NCI-H2227 (cell line): Measurements from ENCODE around the gene RNPEPL1.

Experiments used
- DNase-seq: peaks from one replicate; lab custom pipeline; 2025; ENCODE audit not compliant: unreplicated experiment; lab: John Stamatoyannopoulos, UW

Gene RNPEPL1

DNA sequence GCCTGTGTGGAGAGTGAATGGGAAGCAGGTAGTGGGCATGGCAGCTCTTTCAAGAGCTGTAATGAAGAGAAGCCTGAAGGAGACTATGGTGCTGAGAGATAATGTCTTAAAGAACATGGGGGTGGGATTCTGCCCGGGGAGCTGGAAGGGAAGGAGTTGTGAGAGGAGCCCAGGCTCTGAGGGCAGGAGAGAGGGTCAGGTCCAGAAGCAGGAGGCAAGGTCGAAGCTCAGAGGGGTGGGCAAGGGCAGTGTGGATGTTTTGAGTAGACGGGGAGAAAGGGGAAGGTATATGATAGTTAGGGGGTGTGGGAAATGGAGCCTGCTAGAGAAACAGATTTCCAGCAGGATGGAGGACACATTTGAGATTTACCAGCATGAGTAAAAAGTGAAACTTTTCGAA lies 20.4 kb downstream of the RNPEPL1 start:
- no peak for DNase-seq

DNA sequence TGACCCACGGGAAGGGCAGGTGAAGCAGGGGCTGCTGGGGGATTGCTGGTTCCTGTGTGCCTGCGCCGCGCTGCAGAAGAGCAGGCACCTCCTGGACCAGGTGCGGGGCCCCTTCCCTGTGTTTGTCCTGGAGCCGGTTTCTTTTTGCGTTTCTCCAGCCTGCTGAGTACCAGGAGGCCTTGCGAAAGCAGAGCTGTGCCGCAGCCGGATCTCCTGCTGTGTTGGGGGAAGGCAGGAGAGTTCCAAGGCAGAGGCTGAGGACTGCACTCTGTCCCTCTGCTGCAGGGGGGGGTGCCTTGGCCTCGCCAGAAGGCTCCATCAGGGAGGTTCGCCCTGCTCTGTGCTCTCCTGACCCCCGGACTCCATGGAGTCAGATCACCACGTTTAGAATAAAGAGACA lies 21.1 kb downstream of the RNPEPL1 start:
- no peak for DNase-seq

DNA sequence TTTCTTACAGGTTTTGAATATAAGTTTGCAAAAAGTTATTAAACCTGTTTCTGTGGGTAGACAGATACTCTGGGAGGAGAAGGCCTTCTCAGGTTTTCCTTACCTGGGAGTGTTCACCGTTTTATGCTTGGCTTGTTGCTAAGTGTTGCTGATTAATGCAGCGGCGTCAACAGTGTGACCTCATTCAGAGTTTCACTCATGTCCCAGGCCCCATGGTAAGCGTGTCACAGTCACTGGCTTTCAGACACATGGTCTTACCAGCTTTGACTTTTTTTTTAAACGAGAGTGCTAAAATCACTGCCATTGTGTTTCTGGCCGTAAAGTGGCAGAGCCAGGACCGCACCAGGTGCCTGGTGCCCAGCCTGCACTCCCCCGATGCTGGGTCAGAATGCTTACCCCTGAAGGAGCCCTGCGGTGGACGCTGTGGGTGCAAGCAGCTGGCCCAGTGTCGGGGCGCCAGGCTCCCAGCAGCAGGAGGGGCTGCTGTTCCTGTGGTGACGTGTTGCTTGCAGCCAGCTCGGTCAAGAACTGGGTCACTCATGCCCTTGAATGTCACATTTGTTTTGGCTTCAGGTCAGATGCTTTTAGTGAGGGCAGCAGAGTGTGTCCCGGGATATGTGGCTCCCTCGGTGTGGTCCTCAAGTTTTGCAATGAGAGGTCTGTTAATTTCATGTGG lies 21.7 kb downstream of the RNPEPL1 start:
- DNase-seq: no peak

DNA sequence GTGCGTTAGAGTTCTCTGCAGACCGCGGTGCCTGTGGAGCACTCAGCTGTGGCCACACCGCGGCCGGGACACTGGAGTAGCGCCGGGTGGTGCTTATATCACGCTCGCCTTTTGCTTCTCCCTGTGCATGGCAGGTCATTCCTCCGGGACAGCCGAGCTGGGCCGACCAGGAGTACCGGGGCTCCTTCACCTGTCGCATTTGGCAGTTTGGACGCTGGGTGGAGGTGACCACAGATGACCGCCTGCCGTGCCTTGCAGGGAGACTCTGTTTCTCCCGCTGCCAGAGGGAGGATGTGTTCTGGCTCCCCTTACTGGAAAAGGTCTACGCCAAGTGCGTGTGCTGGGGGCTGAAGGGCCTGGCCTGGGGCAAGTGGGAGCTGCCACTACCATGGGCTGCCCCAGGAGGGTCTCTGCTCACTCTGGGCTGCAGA lies 22.4 kb downstream of the RNPEPL1 start:
- DNase-seq: no peak

DNA sequence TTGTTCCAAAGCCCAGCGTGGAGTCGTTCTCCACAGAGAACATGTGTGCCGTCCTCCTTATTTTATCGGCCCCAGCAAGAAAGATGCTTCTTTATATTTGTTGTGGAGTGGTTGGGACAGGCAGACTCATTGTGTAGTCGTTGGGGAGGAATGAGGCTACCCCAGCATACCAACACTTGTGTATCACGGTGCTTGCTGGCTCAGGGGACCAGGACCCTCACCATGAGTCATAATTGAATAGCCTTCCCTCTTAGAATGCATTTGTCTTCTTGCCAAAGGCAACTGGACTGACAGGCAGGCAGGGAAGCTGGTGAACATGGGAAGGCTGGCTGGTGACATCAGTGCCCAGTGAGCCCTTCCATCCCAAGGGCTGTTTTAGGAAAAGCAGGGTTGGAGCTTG lies 22.9 kb downstream of the RNPEPL1 start:
- no peak for DNase-seq

DNA sequence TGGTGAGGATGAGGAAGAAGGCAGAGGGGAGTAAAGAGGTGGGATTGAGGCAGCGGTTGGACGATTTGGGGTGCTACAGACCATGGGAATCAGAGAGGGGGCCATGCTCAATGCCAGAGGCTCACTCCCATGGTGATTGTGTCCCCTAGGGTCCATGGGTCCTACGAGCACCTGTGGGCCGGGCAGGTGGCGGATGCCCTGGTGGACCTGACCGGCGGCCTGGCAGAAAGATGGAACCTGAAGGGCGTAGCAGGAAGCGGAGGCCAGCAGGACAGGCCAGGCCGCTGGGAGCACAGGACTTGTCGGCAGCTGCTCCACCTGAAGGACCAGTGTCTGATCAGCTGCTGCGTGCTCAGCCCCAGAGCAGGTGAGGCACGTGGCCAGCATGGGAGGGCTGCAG lies 23.5 kb downstream of the RNPEPL1 start:
- no peak for DNase-seq

DNA sequence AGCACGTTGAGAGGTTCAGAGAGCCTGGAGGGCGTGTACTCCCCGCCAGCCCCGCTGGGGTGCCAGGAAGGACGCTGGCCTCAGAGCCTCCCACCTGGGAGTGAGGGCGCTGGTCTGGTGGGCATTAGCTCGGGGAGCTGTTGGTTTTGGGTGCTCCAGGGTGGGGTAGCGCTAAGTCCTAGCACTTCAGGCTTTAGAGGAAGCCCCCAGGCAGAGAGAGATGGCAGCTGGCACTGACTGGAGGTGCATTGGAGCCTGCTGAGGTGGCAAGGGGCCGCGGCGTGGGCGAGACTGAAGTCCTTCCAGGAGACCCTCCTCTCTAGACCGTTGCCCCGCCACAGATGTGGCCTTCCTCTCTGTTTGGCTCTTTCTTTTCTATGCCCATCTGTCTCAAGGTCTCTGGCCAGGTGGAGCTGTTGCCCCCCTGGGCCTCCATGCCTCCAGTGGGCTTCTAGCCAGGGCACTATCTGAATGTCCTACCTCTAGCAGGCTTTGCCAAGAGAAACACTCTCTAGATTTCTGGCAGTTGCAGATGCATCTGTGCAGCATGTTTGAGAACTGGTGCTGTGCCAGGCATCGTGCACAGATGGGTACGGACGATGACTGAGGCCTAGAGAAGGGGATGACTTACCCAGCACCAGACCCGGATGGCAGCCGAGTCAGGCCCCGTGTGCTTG lies 24.9 kb downstream of the RNPEPL1 start:
- DNase-seq: no peak

DNA sequence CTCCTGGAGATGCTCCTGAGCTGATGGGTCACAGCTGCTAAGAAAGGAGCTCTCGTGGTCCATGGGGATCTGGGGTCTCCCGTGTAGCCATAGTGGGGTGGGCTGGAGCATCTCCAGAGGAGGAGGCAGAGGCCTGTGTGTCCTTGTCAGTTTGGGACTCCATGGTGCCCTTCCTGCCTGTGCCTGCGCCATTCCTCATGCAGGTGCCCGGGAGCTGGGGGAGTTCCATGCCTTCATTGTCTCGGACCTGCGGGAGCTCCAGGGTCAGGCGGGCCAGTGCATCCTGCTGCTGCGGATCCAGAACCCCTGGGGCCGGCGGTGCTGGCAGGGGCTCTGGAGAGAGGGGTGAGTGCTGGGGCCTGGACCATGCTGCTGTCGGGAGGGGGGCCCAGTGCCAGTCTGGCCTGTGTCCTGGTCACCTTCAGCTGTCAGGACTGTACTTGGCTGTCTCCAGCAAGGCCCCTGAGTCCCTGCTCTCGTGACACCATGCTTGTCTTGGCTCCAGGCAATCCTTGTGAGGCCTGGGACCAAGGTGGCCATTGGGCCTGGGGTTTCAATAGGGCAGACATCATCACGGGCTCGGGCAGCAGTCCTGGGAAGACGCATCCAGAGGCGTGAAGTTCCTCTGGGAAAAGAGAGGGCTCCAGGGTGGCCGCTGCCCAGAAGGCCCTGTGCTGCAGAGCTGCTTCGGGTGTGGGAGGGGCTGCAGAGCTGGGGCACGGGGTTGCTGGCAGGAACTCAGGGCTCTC lies 25.6 kb downstream of the RNPEPL1 start:
- no peak for DNase-seq

DNA sequence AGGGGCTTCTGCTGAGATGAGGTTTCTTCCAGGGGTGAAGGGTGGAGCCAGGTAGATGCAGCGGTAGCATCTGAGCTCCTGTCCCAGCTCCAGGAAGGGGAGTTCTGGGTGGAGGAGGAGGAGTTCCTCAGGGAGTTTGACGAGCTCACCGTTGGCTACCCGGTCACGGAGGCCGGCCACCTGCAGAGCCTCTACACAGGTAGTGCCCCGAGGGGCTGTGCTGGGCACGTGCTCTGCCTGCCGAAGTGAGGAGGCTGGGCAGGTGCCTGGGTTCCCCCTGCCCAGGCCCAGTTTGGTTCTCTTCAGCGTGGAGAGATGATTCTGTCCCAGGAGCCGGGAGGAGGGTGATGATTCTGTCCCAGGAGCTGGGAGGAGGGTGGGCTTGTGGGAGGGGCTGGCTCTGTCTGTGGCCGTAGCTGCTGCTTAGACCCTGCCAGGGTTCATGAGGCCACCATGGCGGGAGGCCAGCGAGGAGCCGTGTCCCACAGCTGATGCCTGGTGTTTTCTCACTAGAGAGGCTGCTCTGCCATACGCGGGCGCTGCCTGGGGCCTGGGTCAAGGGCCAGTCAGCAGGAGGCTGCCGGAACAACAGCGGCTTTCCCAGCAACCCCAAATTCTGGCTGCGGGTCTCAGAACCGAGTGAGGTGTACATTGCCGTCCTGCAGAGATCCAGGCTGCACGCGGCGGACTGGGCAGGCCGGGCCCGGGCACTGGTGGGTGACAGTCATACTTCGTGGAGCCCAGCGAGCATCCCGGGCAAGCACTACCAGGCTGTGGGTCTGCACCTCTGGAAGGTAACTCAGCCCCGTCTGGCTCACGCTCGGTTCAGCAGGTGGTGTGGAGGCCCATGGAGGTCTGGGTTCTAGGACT lies 26.5 kb downstream of the RNPEPL1 start:
- no peak for DNase-seq

DNA sequence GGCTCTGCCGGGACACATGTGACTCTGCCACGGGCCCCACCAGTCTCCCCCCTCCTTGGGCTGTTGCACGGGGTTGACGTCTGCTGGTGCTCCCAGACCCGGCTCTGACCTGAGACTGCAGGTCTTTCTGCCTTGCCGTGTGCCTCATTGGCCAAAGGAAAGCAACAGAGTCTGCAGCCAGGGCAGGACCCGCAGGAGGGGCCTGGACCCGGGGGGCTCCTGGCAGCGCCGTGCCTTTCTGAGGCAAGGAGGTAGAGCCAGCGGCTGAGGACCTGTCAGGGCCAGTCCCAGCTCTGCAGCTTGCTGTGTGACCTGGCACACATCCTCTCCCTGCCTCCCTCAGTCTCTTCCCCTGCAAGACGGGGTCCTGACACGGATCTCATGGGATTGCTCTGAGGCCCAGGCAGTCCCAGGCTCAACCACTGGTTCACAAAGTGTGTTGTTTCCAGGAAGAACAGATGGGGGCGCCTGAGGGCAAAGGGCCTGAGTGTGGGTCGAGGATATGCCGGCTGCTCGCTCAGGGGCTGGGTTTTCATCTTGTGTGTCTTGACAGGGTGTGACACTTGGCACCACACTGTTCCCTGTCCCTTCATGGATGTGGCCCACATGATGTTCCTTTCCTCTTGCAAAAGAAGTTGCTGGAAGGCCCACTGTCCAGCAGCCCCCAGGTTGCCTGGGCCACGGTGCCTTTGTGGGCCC lies 27.2 kb downstream of the RNPEPL1 start:
- DNase-seq: peak; percentile 10

DNA sequence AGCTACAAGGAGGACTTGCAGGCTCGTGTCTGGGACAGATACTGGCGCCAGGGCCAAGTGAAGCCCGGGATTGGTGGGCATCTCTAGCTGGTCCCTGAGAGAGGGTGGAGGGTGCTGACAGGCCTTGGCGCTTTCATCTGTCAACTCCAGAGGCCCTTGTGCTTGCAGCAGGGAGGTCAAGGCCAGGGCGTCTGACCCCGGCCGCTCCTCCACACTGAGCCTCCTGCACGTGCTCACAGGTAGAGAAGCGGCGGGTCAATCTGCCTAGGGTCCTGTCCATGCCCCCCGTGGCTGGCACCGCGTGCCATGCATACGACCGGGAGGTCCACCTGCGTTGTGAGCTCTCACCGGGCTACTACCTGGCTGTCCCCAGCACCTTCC lies 27.8 kb downstream of the RNPEPL1 start:
- no peak for DNase-seq

DNA sequence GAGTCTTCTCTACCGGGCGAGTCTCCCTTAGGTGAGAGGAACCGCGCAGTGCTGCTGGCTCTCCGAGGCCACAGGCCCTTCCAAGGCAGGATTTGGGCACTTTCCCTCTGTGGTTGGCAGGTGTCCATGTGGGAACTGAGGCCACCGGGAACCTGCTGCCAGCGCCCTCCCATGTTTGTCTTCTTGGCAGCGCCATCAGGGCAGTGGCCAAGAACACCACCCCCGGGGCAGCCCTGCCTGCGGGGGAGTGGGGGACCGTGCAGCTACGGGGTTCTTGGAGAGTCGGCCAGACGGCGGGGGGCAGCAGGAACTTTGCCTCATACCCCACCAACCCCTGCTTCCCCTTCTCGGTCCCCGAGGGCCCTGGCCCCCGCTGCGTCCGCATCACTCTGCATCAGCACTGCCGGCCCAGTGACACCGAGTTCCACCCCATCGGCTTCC lies 28.2 kb downstream of the RNPEPL1 start:
- DNase-seq: no peak

DNA sequence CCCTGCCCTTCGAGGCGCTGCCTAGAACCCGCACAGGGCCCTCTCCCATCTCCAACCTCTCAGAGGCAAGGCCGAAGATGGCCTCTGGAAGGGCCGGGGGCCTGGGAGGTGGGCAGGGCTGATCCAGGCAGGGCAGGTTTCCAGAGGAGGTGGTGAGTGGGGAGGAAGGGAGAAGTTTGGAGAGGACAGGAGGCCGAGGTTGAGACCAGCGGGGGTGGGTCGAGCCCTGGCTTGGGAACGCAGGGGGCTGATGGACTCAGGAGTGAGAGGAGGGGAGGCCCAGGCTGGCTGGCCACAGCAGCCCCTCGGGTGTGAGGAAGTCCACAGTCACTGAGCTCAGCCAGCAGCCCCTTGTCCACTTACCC lies 28.8 kb downstream of the RNPEPL1 start:
- DNase-seq: no peak

DNA sequence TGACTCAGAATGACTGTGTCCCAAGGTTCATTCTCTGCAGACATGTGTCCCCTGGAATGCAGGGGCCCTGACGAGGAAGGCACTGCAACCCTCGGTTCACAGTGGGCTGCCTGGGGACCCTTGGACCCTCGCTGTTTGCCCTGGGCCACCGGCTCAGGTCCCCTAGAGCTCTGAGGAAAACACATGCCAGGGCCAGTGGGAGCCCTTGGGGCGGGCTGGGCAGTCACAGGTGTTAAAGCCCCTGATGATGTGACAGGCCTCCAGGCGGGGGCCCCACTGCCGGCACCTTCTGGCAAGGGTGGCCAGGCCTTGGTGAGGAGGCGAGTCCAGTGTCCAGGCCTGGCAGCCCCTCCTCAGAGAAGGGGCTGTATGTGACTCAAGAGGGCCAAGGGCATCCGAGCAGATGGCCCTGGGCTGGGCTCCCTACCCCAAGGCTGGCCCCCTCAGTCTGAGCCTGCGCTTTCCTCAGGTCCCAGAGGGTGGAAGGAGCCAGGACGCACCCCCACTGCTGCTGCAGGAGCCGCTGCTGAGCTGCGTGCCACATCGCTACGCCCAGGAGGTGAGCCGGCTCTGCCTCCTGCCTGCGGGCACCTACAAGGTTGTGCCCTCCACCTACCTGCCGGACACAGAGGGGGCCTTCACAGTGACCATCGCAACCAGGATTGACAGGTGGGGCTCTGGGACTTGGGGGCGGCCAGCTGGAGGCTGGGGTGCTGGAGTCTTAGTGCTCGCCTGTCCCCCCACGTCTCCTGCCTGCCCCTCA lies 29.3 kb downstream of the RNPEPL1 start:
- DNase-seq: no peak

DNA sequence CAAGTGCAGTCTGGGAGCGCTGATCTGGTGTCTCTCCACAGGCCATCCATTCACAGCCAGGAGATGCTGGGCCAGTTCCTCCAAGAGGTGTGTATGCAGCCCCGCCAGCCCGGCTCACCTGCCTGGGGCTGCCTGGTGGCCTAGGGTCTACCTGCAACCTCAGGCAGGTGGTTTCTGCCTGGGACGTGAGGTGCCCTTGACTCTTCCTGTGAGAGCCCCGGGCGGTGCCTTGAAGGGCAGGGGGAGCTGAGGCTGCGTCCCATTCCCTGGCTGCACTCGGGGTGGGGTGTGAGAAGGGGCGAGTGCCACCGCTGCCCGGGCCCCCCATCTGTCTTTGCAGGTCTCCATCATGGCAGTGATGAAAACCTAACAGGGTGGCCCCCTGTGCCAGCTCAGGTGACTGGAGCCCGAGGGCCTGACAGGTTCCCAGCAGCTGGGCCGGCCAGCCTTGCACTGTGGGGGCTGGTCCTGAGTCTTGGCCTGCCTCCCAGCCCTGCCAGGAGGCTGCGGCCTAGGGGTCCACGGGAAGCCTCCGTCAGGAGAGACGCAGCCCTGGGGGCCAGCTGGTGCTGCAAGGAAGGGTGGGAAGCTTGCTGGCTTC lies 30.1 kb downstream of the RNPEPL1 start:
- DNase-seq: no peak

DNA sequence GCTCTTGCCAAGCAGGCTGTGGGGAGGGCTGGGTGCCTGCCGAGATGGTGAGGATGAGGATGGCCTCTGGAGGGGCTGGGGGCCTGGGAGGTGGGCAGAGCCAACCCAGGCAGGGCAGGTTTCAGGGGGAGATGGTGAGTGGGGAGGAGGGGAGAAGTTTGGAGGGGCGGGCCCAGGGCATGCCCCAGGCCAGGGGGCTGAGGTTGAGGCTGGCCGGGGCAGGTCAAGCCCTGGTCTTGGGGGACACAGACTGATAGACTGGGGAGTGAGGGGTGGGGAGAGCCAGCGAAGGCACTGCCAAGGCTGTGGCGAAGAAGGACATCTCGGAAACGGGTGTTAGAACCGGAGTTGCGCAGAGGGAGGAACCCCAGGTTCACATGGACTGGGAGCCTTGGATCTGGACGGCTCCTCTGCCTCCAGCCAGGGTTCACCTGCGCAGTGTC lies 30.9 kb downstream of the RNPEPL1 start:
- no peak for DNase-seq

DNA sequence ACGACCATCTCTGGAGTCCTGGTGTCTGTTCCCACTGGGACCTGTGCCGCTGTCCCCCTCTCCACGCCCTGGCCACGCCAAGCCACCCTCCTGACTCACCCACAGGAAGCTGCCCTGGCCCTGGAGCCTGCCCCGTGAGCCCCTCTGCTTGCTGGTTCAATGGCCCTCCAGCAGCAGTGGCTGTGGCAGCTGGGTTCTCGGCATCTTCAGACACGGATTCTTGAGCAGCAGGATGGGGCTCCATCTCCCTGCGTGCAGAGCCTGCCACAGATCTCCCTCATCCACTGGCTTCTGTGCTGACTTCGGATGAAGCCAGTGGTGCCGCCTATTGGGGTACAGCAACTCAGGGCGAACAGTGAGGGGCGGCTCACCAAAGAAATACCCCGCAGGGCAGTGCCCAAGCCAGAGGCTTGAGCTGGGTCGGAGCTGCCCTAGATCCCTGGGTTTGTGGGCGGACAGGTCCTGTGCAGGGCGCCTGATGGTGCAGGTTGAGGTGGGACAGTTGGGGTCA lies 32.2 kb downstream of the RNPEPL1 start:
- no peak for DNase-seq

DNA sequence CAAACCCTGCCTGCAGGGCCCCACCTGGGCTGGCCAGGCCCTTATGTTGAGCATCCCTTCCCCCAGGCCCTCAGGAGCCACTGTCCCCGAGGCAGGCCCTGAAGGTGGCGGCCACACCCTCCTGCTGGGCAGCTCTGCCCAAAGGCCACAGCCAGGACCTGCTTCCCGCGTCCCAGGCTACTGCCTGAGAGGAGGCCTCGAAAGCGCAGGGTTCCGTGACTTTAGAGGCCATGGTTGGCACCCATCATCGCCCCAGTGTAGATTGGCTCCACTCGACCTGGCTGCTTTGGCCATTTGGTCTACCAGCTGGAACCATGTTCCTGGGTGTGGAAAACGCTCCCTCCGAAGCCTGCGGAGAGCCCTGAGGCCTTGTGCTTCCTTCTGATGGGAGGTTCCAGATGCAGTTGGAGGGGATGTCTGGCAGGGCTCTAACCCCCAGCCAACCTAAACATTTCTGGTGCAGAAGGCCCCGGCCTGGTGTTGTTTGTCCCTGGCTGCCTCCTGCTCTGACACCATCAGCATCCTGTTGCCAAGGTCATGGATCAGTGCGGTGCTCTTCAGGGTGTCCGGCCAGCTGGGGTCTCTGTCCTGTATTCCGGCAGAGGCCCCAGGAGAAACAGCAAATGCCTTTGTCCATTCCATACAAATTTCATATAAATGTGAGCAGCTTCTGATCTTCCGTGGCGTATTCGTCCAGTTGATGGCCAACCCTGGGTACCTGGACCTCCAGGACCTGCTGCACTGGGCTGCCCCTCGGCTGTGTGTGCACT lies 33.0 kb downstream of the RNPEPL1 start:
- DNase-seq: no peak

DNA sequence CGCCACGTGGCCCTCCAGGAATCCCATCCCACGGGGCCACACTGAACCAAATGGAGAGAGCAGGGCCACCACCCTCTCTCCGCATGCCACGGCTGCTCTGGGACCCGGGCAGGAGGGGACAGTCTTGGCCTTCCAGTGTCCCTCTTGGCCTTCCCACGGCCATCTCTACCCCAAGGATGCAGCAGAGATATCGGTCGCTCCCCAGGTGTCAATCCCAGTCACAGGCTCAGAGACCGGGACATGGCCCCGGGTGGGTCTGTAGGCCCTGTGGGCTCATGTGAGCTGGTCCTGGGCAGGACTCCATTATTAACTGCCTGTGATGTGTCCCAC lies 33.5 kb downstream of the RNPEPL1 start:
- DNase-seq: no peak
